DMS153 treated with DMSO at 0.1 percent for 48 hours (cell line): ENCODE results near the gene TUBD1.
A peak's percentile ranks its signal among the peaks of the same experiment; 100 is the strongest.
"Not testable (repeated sequence)": the region's sequence is repeated elsewhere in the genome, so short reads cannot be mapped to it uniquely, and the experiment has no call there.

Experiments used
- DNase-seq: peaks from one replicate; lab custom pipeline; 2025; ENCODE audit not compliant: unreplicated experiment; lab: John Stamatoyannopoulos, UW

The TUBD1 gene, protein sequence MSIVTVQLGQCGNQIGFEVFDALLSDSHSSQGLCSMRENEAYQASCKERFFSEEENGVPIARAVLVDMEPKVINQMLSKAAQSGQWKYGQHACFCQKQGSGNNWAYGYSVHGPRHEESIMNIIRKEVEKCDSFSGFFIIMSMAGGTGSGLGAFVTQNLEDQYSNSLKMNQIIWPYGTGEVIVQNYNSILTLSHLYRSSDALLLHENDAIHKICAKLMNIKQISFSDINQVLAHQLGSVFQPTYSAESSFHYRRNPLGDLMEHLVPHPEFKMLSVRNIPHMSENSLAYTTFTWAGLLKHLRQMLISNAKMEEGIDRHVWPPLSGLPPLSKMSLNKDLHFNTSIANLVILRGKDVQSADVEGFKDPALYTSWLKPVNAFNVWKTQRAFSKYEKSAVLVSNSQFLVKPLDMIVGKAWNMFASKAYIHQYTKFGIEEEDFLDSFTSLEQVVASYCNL

DNA sequence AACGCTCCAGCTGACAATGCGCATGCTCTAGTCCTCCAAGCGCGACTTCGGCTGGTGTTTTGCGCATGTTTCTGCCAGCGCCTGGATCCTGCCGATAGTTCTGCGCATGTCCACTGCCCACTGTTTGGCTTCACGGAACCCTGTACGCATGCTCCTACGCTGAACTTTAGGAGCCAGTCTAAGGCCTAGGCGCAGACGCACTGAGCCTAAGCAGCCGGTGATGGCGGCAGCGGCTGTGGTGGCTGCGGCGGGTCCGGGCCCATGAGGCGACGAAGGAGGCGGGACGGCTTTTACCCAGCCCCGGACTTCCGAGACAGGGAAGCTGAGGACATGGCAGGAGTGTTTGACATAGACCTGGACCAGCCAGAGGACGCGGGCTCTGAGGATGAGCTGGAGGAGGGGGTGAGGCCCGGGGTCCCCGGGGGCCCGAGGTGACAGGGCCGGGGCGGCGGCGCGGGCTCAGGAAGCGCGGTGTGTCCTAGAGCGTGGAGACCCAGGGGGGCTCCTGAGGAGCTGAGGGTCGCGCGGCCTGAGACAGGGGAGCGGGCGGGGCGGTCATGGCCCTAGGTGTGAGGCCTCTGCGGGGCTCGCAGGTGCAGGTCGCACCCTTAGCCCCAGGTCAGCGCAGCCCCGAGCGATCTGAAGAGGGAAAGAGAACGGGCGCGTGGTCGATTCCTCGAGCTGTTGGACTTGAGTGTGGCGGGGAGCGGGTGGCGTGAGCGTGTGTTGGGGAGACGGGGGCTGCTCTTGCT is at the start of gene TUBD1, which contains the start of gene RPS6KB1:
TUBD1 (minus strand) TSS at position 20 of the 752 bp plus-strand sequence. CDS start 1,941 bp downstream, outside the sequence.
RPS6KB1 (plus strand) TSS at position 198 of the 752 bp plus-strand sequence; CDS start at position 262, 64 bp downstream.
- DNase-seq: peak; percentile 96

DNA sequence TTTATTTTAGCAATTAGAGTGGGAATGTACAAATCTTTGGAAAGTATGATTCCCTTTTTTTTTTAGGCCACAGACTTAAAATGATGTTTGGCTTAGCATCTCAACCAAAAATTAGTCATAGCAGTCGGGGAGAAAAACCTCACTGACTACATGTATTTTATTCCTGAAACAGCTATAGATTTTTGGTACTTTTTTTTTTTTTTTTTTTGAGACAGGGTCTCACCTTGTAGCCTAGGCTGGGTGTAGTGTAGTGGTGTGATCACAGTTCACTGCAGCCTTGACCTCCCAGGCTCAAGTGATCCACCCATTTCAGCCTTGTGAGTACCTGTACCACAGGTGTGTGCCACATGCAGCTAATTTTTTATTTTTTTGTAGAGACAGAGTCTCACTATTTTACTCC is 48.4 kb upstream of the TUBD1 start:
- DNase-seq: no peak

DNA sequence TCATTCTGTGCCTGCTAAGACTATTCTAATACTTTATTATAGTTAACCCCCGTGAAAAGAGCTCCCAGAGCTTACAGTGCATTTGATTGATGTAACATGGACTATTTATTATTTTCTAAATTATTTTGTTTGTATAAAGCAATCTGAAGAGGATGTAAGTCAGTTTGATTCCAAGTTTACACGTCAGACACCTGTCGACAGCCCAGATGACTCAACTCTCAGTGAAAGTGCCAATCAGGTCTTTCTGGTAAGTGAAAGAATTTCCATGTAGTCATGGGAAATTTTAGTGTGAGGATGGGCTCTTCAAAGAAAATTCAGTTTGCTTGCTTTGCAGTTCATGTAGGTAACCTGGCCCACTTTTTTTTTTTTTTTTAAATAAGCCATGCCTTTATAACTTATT is 48.0 kb upstream of the TUBD1 start:
- not testable (repeated sequence) for DNase-seq

DNA sequence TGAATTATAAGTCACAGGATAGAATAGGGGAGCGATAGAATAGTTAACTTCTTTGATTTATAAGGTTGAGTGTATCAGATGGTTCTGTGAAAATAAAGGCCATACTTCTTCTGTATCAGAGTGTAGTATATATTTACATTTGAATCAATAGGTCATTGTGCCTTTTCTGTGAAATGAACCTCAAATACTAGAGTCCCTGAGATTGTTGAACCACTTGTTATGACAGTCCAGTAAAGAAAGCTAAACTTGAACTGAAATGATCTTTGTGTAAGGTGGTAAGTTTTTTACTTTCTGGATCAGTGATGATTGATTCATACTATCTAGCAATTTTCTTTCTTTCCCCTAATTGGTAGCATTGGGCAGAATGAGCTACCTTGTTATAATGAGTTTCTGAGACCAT is 40.6 kb upstream of the TUBD1 start:
- DNase-seq: not testable (repeated sequence)

DNA sequence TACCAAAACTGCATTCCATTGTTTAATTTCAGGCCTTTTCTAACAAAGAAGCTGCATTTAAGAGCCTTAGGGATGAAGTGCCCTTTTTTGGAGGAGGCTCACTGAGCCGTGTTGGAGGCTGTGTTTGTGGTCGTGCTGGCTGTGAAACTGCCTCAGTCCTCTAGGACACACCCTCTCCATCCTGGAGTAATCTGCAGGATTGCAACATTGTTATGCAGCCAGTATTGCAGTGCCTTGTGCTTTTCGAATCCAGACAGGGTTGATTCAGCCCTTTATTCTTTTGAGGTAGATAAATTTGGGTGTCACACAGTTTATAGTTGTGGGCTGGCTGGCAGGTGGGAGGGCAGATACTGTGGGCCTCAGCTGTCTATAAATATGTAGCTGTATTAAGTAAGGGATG is 38.0 kb upstream of the TUBD1 start:
- not testable (repeated sequence) for DNase-seq

DNA sequence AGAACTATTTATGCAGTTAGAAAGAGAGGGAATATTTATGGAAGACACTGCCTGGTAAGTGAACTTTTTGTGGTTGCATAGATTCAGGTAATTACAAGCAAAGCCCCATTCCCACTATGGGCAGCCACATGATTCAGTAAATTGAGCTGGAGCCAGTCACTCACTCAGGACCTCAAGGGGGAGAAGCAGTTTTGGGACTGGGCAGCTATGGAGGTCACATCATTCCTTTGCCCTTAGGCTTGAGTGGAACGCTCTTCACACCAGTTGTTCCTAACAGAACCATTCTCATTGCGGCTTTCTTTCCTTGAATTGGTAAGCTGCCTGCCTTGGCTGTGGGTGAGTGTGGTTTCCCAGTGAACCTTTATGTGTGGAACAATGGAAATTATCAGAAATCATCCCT is 37.4 kb upstream of the TUBD1 start:
- DNase-seq: not testable (repeated sequence)

DNA sequence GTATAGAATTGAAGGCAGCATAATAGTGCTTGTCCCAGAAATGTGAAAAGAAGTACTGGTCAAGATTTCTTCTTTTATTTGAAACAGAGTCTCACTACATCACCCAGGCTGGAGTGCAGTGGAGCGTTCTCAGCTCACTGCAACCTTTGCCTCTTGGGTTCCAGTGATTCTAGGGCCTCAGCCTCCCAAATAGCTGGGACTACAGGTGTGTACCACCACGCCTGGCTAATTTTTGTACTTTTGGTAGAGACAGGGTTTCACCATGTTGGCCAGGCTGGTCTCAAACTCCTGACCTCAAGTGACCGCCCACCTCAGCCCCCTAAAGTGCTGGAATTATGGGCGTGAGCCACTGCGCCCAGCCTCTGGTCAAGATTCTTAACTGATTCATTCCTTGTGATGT is 27.9 kb upstream of the TUBD1 start:
- DNase-seq: not testable (repeated sequence)

DNA sequence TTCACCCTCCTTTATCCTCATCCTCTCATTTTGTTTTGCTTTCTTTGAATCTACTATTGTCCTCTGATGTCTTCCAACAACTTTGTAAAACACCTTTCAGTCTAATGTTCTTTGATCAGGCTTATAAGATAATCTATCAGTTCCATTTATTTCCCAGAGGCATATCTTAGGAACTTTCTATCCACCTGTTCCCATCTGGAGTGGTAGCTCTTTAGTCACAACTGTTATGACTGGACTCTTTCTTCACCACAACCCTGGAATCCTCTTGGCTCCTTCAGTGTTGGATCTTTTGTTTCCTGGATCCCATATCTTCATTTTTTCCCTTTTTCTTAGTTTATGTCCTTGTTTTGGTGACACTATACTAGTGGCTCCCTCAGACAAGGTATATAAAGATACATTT is 23.7 kb upstream of the TUBD1 start:
- no peak for DNase-seq

DNA sequence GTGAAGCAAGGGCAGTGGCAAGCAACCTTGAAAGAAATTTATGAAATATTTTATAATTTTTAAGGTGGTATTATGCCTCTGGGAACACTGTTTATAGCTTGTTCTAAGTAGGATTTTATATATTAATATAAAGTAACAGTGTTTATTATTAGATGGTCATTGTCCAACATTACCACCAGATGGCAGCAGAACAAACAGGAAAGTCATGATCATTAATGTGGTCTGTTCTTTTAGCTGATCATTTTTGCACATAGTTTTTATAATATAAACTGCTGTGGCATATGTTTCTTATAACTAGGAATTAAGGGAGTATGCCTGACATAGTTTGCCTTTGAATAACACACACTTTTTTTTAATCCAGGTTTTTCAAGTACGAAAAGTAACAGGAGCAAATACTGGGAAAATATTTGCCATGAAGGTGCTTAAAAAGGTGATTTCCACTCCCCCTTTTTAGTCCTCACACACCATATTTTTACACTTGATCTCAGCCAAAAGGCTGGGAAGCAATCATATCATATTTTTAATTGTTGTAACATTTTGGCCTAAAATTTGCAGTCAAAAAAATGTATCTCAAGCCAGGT is 21.6 kb upstream of the TUBD1 start:
- DNase-seq: peak; percentile 46

DNA sequence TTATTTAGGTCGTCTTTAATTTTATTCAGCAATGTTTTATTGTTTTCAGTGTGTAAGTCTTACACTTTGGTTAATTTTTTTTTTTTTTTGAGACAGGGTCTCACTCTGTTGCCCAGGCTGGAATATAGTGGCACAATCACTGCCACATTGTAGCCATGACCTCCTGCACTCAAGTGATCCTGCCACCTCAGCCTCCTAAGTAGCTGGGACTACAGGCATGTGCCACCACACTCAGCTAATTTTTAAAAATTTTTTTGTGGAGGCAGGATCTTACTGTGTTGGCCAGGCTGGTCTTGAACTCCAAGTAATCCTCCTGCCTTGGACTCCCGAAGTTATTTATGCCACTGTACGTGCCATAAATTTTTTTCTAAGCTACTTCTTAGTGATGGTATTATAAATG is 14.7 kb upstream of the TUBD1 start:
- DNase-seq: no peak

DNA sequence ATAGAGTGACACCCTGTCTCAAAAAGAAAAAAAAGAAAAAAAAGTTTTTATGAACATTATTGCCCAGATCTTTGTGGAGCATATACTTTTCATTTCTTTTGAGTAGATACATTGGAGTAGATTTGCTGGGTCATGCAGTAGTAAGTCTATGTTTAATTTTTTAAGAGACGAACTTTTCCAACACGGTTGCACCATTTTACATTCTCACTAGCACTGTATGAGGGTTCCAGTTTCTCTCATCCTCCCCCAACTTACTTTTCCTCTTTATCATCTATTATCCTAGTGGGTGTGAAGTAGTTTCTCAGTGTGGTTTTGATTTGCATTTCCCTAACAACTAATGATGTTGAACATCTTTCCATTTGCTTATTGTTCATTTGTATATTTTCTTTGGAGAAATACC is 10.7 kb upstream of the TUBD1 start:
- DNase-seq: no peak

DNA sequence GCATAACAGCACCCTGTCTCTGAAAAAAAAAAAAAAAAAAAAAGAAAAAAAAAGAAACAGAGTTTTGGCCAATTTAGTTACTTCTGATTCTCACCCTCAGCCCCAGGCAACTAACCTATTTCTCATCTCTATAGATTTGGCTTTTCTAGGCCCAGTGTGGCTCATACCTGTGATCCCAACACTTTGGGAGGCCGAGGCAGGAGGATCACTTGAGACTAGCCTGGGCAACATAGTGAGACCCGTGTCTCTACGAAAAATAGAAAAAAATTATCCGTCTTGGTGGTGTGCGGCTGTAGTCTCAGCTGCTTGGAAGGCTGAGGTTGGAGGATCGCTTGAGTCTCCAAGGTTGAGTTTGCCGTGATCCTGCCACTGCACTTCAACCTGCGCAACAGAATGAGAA is 8.9 kb upstream of the TUBD1 start:
- no peak for DNase-seq

DNA sequence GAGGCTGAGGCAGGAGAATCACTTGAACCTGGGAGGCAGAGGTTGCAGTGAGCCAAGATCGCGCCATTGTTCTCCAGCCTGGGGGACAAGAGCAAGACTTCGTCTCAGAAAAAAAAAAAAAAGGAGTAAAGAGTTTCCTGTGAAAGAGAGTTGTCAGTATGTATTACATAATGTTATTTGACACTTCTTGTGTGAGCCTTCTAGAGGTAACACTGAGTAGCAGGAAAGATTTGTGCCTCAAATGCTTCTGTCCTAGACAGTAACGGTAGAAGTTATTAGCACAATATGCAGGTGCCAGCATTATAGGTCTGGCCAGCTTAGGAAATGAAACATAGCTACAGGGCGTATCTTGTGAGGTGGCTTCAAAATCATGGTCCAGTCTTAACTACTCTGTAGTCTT is 6.4 kb upstream of the TUBD1 start:
- DNase-seq: no peak

DNA sequence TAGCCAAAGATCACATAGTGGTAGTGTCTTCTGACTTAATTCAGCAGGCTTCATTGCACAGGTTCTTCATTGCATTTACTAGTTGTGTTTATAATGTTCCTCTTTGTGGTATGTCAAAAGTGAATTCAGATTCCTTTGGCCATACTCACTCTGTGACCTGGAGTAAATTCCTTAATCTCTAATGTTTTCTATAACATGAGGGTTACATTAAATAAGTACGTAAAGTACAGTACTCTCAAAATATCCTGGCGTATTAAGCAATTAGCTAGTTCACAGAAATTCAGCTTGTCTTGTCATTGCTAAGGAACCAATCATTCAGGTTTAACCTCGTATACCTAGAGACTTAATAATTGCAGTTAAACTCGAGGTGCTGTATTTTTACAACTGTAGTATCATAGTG is 4.3 kb upstream of the TUBD1 start:
- DNase-seq: no peak

DNA sequence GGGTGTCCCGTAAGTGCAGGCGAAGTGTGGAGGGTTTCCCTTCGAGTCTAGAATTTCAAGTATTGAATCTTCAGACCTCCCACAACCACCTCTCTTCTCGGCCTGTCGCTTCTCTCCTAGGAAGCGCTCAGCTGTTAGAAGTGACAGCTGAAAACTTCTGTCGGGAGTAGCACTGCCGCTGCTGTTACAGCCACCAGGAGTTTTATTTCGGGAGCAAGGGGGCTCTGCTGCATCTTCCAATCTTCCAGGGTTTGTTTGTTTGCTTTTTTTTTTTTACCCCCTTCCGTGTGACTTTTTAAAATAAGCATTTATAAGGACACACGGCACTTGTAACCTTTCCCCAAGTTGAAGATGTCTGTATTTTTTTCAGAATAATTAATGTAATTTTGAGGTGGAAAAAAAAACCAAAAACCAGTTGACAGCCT is 945 bp upstream of the TUBD1 start:
- no peak for DNase-seq

DNA sequence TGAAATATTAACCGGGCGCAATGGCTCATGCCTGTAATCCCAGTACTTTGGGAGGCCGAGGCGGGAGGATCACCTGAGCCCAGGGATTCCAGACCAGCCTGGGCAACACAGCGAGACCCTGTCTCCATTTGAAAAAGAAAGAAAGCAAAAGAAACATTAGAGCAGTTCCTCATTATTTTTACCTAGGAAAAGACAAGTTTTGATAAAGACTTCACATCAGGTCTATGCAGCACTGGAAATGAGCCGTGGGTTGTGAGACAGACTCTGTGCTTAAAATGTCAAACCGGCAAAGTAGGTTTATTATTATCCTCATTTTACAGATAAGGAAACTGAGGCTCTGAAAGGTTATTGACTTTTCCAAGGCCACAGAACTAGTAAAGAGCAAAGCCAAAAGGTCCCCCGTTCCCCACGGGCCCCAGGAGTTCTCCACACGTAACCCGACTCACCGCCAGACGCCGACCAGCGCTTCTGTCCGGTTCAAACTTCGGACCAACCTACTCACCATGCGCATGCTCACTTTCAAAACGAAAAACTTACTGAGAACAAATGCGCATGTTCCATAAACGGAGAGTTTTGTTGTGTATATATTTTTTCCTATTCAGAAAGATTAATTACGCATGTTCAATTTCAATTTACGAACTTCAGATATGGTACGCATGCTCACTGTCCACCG is 356 bp downstream of the TUBD1 start:
- no peak for DNase-seq

DNA sequence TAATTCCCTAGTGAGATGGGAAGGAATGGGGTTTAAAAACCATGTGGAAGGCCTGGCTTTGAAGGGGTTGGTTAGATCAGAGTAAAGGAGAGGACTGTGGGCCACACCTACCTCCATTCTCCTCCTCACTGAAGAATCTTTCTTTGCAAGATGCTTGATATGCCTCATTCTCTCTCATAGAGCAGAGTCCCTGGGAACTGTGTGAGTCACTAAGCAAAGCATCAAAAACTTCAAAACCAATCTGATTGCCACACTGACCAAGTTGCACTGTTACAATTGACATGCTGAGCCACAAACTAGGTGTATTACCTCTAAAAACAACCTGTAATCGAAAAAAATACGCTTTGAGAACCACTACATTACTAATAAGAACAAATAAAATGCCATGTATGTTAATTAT is 2.0 kb downstream of the TUBD1 start:
- no peak for DNase-seq

DNA sequence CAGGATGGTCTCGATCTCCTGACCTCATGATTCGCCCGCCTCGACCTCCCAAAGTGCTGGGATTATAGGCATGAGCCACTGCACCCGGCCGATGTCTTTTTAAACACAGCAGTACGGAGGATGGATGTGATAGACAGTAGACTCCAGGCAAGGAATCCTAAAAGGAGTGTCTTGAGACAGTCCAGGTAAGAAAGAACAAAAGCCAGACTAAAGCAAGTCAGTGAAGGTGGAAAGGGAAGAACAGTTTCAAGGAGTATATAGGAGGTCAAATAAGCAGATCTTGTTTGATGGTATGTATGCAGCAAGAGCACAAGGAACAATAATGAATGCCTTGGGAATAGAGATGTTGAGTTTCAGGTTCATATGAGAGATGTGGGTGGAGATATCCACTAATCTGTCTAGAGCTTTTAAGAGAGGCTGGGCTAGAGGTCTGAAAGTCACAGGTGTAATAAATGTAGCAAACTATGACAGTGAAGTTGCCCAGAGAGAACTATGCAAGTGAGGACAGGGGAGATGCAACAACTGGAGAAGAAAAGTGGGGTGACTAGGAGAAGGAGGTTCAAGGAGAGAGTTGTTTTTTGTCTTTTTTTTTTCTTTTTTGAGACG is 4.5 kb downstream of the TUBD1 start:
- no peak for DNase-seq

DNA sequence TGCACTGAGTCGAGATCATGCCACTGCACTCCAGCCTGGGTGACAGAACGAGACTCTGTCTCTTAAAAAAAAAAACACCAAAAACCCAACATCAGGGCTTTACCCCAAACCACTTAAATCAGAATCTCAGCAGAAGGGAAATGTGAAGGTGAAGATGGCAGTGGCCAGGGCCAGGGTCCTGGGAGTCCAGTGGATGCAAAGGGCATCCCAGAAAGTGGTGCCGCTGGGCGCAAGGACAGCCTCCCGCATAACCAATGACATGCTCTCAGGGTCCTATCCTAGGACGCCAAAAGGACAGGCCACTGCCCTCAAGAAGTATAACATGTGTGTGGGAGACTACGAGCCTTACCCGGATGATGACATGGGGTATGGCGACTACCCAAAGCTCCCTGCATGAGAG is 7.9 kb downstream of the TUBD1 start:
- no peak for DNase-seq

DNA sequence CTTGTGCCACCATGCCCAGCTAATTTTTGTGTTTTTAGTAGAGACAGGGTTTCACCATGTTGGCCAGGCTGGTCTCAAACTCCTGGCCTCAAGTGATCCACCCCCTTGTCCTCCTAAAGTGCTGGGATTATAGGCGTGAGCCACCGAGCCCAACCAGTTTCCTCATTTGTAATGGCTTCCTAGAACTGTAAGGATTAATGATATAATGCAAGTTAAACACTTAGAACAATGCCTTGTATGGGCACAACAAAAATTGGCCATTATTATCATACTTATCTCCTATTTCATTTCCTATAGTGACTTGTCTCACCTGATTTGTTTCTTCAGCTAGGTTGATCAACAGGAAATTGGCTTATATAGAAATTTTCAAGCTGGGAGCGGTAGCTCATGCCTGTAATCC is 14.1 kb downstream of the TUBD1 start:
- DNase-seq: no peak

DNA sequence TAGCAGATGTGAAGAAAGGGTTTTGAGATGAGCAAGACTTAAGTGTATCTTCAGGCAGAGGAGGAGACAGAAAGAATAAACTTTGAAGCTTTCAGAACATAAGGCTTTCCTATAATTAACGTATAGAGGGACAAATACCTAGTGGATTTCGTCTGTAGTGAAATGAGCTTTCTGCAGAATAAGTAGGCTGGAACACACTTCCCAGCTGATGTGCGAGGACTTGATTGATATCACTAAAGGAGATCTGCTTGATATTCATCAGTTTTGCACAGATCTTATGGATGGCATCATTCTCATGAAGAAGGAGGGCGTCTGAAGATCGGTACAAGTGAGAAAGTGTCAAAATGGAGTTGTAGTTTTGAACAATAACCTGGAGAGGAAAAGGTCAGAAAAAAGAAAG is 14.8 kb downstream of the TUBD1 start:
- DNase-seq: no peak
